Ramos (cell line): ENCODE data around the gene TUBB4B.

Experiments used
- in situ Hi-C: fragments of 300-500 bp; cut with MboI; formaldehyde crosslinking; loops from one replicate; pipeline ENCODE4 v1.14.3; 2022; ENCODE audit warnings: low sequenced_read_pairs; ENCODE audit not compliant: unreplicated experiment

Gene TUBB4B

DNA sequence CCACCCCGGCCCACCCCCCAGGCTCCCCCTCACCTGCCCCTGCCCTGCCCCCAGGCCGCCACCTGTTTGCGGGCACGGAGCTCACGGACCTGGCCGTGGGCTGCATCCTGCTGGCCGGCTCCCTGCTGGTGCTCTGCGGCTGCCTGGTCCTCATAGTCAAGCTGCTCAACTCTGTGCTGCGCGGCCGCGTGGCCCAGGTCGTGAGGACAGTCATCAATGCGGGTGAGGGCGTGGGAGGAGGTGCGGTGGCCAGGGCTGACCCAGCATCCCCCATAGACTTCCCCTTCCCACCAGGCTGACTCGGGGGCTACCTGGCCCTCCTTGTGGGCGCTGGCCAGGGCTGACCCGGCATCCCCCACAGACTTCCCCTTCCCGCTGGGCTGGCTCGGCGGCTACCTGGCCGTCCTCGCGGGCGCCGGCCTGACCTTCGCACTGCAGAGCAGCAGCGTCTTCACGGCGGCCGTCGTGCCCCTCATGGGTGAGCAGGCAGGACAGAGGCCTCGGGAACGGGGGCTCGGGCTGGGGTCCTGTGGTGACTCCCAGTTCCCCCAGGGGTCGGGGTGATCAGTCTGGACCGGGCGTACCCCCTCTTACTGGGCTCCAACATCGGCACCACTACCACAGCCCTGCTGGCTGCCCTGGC, 6.9 kb upstream of the TUBB4B start:
- in situ Hi-C loops = loop anchor here (25.0 kb wide), 1 partner anchor 447 kb away; the partner anchor contains the start of genes CCDC183 and TMEM141

GRCh38 chr9:137234758-137235423, 6.2 kb upstream of the TUBB4B start:
- in situ Hi-C loops = loop anchor here (25.0 kb wide), 1 partner anchor 448 kb away; the partner anchor contains the start of genes CCDC183 and TMEM141

DNA sequence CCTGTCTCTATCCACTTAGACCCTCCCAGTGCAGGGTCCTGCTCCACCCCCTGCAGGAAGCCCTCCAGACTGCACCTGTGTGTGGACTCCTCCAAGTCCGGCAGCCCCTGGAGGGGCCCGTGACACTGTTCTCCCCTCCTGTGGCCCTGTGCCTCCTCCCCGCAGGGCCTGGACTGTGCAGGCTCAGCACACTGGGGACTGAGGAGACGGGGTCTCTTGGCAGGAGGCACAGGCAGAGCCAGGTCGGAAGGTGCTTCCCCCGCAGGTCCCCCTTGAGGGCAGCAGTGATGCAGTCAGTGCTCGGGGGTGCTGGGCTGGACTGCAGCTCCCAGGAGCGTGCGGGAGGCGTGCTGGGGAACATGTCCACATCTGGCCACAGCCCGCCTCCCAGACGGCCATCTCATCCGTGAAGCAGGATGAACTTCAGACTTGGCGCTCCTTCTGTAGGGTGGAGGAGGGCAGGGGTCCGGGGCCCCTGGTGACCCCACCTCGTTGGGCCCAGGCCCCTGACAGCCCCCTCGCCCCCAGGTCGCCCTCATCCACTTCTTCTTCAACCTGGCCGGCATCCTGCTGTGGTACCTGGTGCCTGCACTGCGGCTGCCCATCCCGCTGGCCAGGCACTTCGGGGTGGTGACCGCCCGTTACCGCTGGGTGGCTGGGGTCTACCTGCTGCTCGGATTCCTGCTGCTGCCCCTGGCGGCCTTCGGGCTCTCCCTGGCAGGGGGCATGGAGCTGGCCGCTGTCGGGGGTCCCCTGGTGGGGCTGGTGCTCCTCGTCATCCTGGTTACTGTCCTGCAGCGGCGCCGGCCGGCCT, 5.5 kb upstream of the TUBB4B start:
- in situ Hi-C loops = loop anchor here (25.0 kb wide), 1 partner anchor 448 kb away; the partner anchor contains the start of genes CCDC183 and TMEM141

DNA sequence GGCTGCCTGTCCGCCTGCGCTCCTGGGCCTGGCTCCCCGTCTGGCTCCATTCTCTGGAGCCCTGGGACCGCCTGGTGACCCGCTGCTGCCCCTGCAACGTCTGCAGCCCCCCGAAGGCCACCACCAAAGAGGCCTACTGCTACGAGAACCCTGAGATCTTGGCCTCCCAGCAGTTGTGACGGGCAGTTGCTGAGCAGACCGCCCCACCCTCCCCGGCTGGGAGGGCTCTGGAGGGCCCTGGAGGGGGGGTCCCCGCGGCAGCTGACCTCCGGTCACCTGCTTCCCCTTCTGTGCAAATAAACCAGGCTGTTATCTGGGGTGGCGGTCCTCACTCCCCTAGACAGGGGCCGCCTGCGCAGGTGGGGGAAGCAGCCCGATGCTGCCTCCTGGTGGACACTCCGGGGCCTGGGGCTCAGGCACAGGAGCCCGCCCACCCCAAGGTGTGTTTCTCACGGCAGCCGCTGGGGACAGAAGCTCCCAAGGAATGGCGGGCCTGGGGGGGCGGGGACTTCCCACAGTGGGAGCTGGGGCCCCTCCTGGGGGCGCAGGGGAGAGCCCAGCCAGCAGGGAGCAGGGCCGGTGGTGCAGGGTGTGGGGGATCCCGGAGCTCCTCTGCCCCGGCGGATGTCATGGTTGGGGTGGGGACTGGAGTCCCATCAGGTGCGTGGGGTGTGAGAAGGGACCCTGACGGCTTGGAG, 4.7 kb upstream of the TUBB4B start:
- in situ Hi-C loops = loop anchor here (25.0 kb wide), 1 partner anchor 449 kb away; the partner anchor contains the start of genes CCDC183 and TMEM141

DNA sequence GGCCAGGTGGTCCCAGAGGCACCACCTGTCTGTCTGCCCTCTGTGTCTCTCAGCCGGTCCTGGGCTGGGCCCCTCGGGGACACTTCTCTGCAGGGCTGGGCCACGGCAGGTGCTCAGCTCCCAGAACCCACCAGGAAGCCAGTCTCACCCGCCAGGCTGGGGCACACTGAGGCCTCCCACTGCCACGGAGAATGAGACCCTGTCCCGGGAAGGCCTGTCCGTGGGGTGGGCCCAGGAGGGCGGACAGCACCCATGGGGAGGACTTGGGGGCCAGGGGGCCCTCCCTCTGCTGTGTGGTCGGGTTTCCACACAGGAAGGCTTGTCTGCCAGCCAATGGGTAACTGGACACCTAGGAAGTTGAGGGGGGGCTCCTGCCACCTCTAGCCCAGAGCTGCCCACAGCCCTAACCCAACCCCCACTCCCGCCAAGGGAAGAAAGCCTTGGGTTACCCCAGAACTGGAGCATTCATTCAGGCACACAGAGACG, 4.1 kb upstream of the TUBB4B start:
- in situ Hi-C loops = loop anchor here (25.0 kb wide), 1 partner anchor 450 kb away; the partner anchor contains the start of genes CCDC183 and TMEM141

DNA sequence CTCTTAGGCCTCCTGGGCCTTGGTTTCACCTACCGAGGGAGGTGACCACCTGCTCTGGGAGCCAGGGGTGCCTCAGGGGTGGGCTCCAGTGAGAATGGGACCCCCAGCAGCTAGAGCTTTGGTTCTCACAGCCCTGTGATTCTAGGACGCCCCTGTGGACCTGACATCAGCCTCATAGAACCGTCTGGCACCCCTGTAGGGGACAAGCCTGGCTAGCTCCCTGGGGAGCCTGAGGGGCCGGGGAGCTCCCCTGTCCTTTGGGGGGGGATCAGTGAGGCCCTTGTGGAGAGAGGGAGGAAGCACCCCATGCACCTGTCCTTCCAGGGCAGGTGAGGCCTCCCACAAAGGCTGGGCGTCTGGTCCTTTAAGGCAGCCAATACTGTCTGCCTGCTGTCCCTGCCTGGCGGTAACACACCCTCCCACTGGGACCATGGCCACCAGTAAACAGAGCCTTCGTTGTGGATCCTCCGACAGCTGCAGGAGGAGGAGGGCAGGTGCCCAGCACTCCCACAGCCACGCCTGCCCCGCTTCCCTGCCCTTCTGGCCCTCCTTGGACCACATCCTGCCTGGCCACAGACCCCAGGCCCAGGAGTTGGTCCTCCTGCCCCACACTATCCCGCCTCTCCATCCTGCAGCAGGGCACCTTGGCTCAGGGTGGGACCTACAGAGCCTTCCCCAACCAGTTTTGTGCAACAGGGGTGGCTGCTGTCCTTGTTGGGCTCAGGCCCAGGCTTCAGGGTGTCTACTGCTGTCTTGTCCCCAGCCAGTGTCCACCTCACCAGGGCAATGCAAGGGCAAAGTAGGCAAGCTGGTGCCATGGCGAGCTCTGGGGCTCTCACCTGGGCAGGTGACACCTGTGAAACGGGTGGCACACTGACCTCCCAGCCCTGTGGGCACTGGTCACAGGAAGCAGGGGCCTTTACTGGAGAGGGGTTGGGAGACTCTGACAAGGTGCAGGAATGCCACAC, 3.0 kb upstream of the TUBB4B start:
- in situ Hi-C loops = loop anchor here (25.0 kb wide), 1 partner anchor 451 kb away; the partner anchor contains the start of genes CCDC183 and TMEM141

DNA sequence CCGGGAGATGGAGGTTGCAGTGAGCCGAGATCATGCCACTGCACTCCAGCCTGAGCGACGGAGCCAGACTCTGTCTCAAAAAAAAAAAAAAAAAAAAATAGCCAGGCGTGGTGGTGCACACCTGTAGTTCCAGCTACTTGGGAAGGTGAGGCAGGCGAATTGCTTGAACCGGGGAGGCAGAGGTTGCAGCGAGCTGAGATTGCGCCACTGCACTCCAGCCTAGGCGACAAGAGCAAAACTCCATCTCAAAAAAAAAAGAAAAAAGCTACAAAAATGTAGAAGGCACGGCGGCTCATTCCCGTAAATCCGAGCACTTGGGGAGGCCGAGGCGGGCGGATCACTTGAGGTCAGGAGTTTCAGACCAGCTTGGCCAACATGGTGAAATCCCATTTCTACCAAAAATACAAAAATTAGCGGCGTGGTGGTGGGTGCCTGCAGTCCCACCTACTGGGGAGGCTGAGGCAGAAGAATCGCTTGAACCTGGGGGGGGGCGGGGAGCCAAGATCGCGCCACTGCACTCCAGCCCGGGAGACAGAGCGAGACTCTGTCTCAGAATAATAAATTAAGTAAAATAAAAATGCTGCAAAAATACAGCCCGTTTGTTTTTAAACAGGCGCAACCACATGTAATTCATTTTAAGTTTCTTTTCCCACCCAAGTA, 1.4 kb upstream of the TUBB4B start:
- in situ Hi-C loops = loop anchor here (25.0 kb wide), 1 partner anchor 452 kb away; the partner anchor contains the start of genes CCDC183 and TMEM141

GRCh38 chr9:137240318-137240840, 708 bp upstream of the TUBB4B start:
- in situ Hi-C loops = loop anchor here (25.0 kb wide), 1 partner anchor 453 kb away; the partner anchor contains the start of genes CCDC183 and TMEM141

DNA sequence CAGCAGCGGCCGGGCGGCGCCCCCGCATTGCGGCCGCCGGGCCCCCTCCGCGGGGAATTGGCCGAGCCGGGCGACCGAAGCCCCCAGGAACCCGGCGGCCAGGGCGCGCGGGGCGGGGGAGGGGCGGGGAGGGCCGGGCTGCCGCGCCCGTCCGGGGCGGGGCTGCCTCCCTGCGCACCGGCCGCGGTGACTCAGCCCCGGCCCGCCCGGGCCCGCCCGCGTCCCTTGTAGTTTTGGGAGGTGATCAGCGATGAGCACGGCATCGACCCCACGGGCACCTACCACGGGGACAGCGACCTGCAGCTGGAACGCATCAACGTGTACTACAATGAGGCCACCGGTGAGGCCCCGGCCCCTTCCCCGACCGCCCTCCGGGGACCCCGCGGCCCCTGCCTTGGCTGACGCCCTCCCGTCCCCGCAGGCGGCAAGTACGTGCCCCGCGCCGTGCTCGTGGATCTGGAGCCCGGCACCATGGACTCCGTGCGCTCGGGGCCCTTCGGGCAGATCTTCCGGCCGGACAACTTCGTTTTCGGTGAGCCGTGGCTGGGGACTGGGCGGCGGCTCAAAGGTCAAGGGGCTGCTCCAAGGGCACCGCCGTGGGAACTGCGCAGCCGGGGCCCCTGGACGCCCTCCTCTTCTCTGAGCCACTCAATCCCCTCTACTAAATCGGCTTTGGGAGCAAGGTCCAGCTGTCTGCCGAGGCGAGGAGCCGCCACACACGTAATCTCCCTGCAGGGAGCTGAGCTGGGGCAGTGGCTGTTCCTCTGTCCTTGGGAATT, 592 bp downstream of the TUBB4B start:
- in situ Hi-C loops = loop anchor here (25.0 kb wide), 1 partner anchor 454 kb away; the partner anchor contains the start of genes CCDC183 and TMEM141

DNA sequence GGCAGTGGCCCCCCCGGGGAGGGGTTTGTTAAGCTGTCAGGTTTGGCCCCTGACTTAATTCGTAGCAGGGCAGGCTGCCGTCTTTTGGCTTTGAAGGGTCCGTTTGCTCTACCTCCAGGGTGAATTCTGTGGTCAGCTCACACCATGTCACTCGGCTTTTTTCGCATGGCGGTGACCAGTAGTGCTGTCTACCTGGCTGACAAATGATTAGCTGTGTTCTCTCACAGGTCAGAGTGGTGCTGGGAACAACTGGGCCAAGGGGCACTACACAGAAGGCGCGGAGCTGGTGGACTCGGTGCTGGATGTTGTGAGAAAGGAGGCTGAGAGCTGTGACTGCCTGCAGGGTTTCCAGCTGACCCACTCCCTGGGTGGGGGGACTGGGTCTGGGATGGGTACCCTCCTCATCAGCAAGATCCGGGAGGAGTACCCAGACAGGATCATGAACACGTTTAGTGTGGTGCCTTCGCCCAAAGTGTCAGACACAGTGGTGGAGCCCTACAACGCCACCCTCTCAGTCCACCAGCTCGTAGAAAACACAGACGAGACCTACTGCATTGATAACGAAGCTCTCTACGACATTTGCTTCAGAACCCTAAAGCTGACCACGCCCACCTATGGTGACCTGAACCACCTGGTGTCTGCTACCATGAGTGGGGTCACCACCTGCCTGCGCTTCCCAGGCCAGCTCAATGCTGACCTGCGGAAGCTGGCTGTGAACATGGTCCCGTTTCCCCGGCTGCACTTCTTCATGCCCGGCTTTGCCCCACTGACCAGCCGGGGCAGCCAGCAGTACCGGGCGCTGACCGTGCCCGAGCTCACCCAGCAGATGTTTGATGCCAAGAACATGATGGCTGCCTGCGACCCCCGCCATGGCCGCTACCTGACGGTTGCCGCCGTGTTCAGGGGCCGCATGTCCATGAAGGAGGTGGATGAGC, 1.4 kb downstream of the TUBB4B start:
- in situ Hi-C loops = loop anchor here (25.0 kb wide), 1 partner anchor 455 kb away; the partner anchor contains the start of genes CCDC183 and TMEM141

DNA sequence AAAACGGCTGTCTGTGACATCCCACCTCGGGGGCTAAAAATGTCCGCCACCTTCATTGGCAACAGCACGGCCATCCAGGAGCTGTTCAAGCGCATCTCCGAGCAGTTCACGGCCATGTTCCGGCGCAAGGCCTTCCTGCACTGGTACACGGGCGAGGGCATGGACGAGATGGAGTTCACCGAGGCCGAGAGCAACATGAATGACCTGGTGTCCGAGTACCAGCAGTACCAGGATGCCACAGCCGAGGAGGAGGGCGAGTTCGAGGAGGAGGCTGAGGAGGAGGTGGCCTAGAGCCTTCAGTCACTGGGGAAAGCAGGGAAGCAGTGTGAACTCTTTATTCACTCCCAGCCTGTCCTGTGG, 2.2 kb downstream of the TUBB4B start:
- in situ Hi-C loops = loop anchor here (25.0 kb wide), 1 partner anchor 456 kb away; the partner anchor contains the start of genes CCDC183 and TMEM141

- in situ Hi-C loops = loop anchor here (25.0 kb wide), 1 partner anchor 457 kb away; the partner anchor contains the start of genes CCDC183 and TMEM141
Measured at GRCh38 chr9:137243626-137244485, 2.8 kb downstream of the TUBB4B start.

- in situ Hi-C loops = loop anchor here (25.0 kb wide), 1 partner anchor 457 kb away; the partner anchor contains the start of genes CCDC183 and TMEM141
Measured at GRCh38 chr9:137244486-137245449, 3.7 kb downstream of the TUBB4B start.
